GM23338 (cell line): ENCODE measurements around the gene SETMAR.
A peak's percentile ranks its signal among the peaks of the same experiment; 100 is the strongest.

Source experiments
- CREB1 ChIP-seq: fragments of 250-450 bp; sonication (Bioruptor Pico); IDR thresholded peaks from 2 replicates; pipeline ENCODE4 v1.5.0; 2020; ENCODE audit warnings: low read depth, mild to moderate bottlenecking, moderate library complexity
- CTCF ChIP-seq, 2 experiments: fragments of 200-600 bp in 1 of 2; sonication (generic) in 1 of 2; conservative IDR thresholded peaks; 2 replicates each; pipeline versions ENCODE4 v1.5.1 to v1.6.1; 2016 to 2017; ENCODE audit warnings: antibody characterized with exemption in 2 of 2, low read depth in 2 of 2, mild to moderate bottlenecking in 2 of 2, moderate library complexity in 1 of 2
- ETS1 ChIP-seq: IDR thresholded peaks from 2 replicates; pipeline ENCODE4 v1.6.1; 2016; ENCODE audit warnings: antibody characterized with exemption
- EZH2 ChIP-seq: fragments of 200-600 bp; sonication (generic); IDR thresholded peaks from one replicate; pipeline ENCODE4 v1.8.0; 2017; ENCODE audit warnings: antibody characterized with exemption, mild to moderate bottlenecking, low read depth; ENCODE audit not compliant: unreplicated experiment
- EZH2phosphoT487 ChIP-seq: fragments of 200-600 bp; sonication (generic); IDR thresholded peaks from one replicate; pipeline ENCODE4 v1.8.1; 2018; ENCODE audit warnings: antibody characterized with exemption; ENCODE audit not compliant: unreplicated experiment
- JUNB ChIP-seq: IDR thresholded peaks from one replicate; pipeline ENCODE4 v1.6.1; 2016; ENCODE audit warnings: antibody characterized with exemption; ENCODE audit not compliant: unreplicated experiment
- POLR2AphosphoS5 ChIP-seq: IDR thresholded peaks from 2 replicates; pipeline ENCODE4 v1.6.1; 2016; ENCODE audit warnings: antibody characterized with exemption, low read depth
- REST ChIP-seq: IDR thresholded peaks from one replicate; pipeline ENCODE4 v1.6.1; 2018; ENCODE audit warnings: antibody characterized with exemption; ENCODE audit not compliant: unreplicated experiment

- TF ChIP-seq CTCF (conservative IDR thresholded peaks at IDR 0.05; ENCODE audit: low read depth in 2 of 2) (peak; percentile 69 to 83), EZH2 (no peak), EZH2phosphoT487 (no peak), POLR2AphosphoS5 (no peak), JUNB (no peak), ETS1 (no peak), REST (no peak), CREB1 (CRISPR knock-in tag) (no peak)
Measured at GRCh38 chr3:4271834-4272233, 31.3 kb upstream of the SETMAR start.
